Gastroesophageal sphincter (tissue), 4 donors: Measurements from ENCODE around the gene UBE2L6. TPM values are rescaled to one million over a fixed set of nuclear protein-coding genes. Genes with fewer than 3 reads are reported as not detected.
A peak's percentile ranks its signal among the peaks of the same experiment; 100 is the strongest.

Experiments
- ATAC-seq: fragments of 150-250 bp; one replicate; pipeline ENCODE4 v1.9.1; 2016; ENCODE audit warnings: mild to moderate bottlenecking, moderate library complexity
- H3K27ac ChIP-seq, 4 donors: fragments of 200-600 bp; sonication (generic) in 3 of 4; 1 replicate in 3 of 4; 2 replicates in 1 of 4; pipeline ENCODE4 v1.5.1; 2016 to 2019
- H3K27me3 ChIP-seq: fragments of 200-600 bp; sonication (generic); one replicate; pipeline ENCODE4 v1.5.1; 2019
- H3K36me3 ChIP-seq, 2 donors: fragments of 200-600 bp; sonication (generic); one replicate each; pipeline ENCODE4 v1.5.1; 2019; ENCODE audit warnings: control low read depth in 1 of 2
- H3K4me1 ChIP-seq, 3 donors: fragments of 200-600 bp; sonication (generic); 1 replicate in 2 of 3; 2 replicates in 1 of 3; pipeline ENCODE4 v1.5.1; 2016 to 2019; ENCODE audit warnings: control low read depth in 2 of 3
- H3K4me3 ChIP-seq, 2 donors: fragments of 200-600 bp; sonication (generic); one replicate each; pipeline ENCODE4 v1.5.1; 2019; ENCODE audit warnings: mild to moderate bottlenecking in 1 of 2, moderate library complexity in 1 of 2
- H3K9me3 ChIP-seq, 3 donors: fragments of 200-600 bp; sonication (generic); one replicate each; pipeline ENCODE4 v1.5.1; 2017 to 2019; ENCODE audit warnings: control low read depth in 2 of 3
- CTCF ChIP-seq, 4 experiments: fragments of 200-600 bp in 2 of 4; fragments of 450-650 bp in 2 of 4; sonication (generic) in 1 of 4; IDR thresholded peaks; one replicate each; pipeline ENCODE4 v1.5.1; 2017 to 2019; ENCODE audit warnings: antibody characterized with exemption in 4 of 4, mild to moderate bottlenecking in 2 of 4, moderate library complexity in 2 of 4
- EP300 ChIP-seq: sonication (generic); formaldehyde crosslinking; IDR thresholded peaks from one replicate; pipeline ENCODE4 v1.6.1; 2017; ENCODE audit warnings: antibody characterized with exemption, mild to moderate bottlenecking
- POLR2A ChIP-seq, 2 donors: fragments of 450-650 bp; IDR thresholded peaks; one replicate each; pipeline ENCODE4 v1.6.1; 2017; ENCODE audit warnings: antibody characterized with exemption in 2 of 2, mild to moderate bottlenecking in 2 of 2, moderate library complexity in 1 of 2
- POLR2AphosphoS5 ChIP-seq: sonication (generic); formaldehyde crosslinking; IDR thresholded peaks from one replicate; pipeline ENCODE4 v1.6.1; 2017; ENCODE audit warnings: antibody characterized with exemption
- WGBS, 2 donors: methylation state at CpG; one replicate each; pipeline ENCODE4 v1.1.5; 2018; ENCODE audit warnings: low coverage in 1 of 2; 5-methylcytosine and 5-hydroxymethylcytosine counted together
- total RNA-seq, 4 donors: library from RNA; depleted of rRNA; stranded (reverse); fragments of >200 nt; gene quantifications; one replicate each; pipeline ENCODE4 v1.1.0, GENCODE V29; 2016

UBE2L6 gene
- total RNA-seq, 4 donors from 2014 or later, result 15.3 to 34.6 (median 28.3) TPM

DNA sequence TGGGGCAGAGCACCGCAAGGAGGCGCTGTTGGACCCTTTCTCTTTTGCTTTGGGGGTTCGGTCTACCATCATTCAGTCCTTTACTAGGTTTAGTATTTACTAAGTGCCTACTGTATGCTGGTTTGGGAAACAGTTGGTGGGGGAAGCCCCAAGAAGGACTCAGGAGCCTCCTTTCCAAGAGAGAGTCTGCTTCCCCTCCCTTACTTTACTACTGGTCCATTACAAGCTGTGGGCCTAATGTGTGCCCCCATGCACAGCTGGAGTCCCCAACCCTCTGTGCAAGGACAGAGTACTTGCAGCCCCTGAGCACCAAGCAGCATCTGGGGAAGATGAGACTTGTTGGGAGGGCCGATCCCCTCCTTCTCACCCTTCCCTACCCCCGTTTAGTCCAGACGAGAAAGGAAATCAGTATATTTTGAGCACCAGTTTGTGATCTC is 876 bp upstream of the UBE2L6 start:
- Histone ChIP-seq H3K4me1 (peaks cover 3 to 37% (median 19%) of the 10 kb centered on the region in 3 donors), H3K4me3 (peak overlapping the region; percentile 43 to 78), H3K9me3 (no peaks in the 10 kb centered on the region), H3K27me3 (no peaks in the 10 kb centered on the region), H3K36me3 (no peaks in the 10 kb centered on the region), H3K27ac (peak overlapping the region in 3 of 4 donors; percentile 77 to 89 (median 79))
- TF ChIP-seq CTCF (IDR thresholded peaks at IDR 0.05) (peak in 3 of 4 experiments; percentile 89 to 91 (median 90)), POLR2AphosphoS5 (no peak)
- ATAC-seq, result no peak
- 14 to 60% methylated on average over 1 to 6 of the region's 6 CpGs for WGBS, 2 donors

DNA sequence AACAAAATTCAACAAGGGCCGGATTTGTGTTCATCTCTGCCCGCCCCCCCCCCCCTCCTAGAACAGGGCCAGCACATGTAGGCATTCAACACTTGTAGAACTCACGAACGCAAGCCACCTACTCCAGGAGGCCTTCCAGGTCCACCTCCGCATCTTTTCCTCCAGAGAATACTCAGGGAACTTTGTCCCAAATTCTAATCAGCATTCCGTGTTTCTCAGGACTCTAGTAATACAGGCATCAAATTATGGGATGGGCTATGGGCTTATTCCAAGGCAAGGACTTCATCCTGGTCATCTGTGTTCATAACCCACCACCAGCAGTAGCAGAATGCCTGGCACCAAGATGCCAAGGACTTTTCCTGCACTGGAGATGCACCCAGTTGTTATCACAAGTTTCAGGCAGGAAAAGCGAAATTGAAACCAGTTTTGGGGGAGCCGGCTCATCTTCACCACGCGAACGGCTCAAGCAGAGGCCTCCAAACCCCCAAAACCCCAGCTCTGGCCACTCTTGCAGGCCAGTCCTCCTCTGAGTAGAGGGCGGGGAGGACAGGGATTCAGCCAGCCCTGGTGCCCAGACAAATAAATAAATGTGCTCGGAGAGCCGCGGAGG is 462 bp downstream of the UBE2L6 start:
- Histone ChIP-seq H3K36me3 (no peaks in the 10 kb centered on the region), H3K27me3 (no peaks in the 10 kb centered on the region), H3K9me3 (no peaks in the 10 kb centered on the region), H3K27ac (peak overlapping the region; percentile 1 to 89 (median 78)), H3K4me3 (peak overlapping the region; percentile 43 to 78), H3K4me1 (peaks cover 3 to 44% (median 19%) of the 10 kb centered on the region in 3 donors)
- ATAC-seq, result no peak
- WGBS, 2 donors, result 0 to 2% methylated on average over 5 to 6 of the region's 15 CpGs
- TF ChIP-seq POLR2AphosphoS5, result no peak
- TF ChIP-seq EP300, result no peak
- TF ChIP-seq POLR2A (IDR thresholded peaks at IDR 0.05), result no peak
- no peak for TF ChIP-seq CTCF (IDR thresholded peaks at IDR 0.05)

GRCh38 chr11:57566005-57566904 is 1.2 kb downstream of the UBE2L6 start:
- 26 to 42% methylated on average over 3 of the region's 4 CpGs for WGBS, 2 donors
- peak; percentile 60 for ATAC-seq

GRCh38 chr11:57562596-57562995 is 4.9 kb downstream of the UBE2L6 start:
- H3K4me3 ChIP-seq, result no peak overlapping the region
- peaks cover 0 to 27% of the 10 kb centered on the region in 2 donors for H3K36me3 ChIP-seq
- TF ChIP-seq EP300 (no peak), CTCF (IDR thresholded peaks at IDR 0.05) (no peak), POLR2AphosphoS5 (no peak), POLR2A (IDR thresholded peaks at IDR 0.05) (no peak)
- no peak overlapping the region for H3K27ac ChIP-seq
- peaks cover 3 to 34% (median 9%) of the 10 kb centered on the region in 3 donors for H3K4me1 ChIP-seq
- no peaks in the 10 kb centered on the region for H3K27me3 ChIP-seq
- WGBS, 2 donors, result 55 to 57% methylated on average over 2 to 3 of the region's 4 CpGs
- ATAC-seq, result no peak
- H3K9me3 ChIP-seq, result no peaks in the 10 kb centered on the region

More at GRCh38 chr11:57566005-57566904, 1.2 kb downstream of the UBE2L6 start:
- no peaks in the 10 kb centered on the region for H3K9me3 ChIP-seq
- TF ChIP-seq POLR2AphosphoS5 (peak; percentile 55), EP300 (no peak), POLR2A (IDR thresholded peaks at IDR 0.05) (no peak), CTCF (IDR thresholded peaks at IDR 0.05) (no peak)
- H3K4me1 ChIP-seq, result peaks cover 3 to 51% (median 19%) of the 10 kb centered on the region in 3 donors
- H3K36me3 ChIP-seq, result no peaks in the 10 kb centered on the region
- peak overlapping the region; percentile 44 to 89 (median 78) for H3K27ac ChIP-seq
- H3K27me3 ChIP-seq, result no peaks in the 10 kb centered on the region
- H3K4me3 ChIP-seq, result peak overlapping the region; percentile 43 to 78
